ENCODE measurements around the gene TXNRD3.
"Not testable (repeated sequence)": the region's sequence is repeated elsewhere in the genome, so short reads cannot be mapped to it uniquely, and the experiment has no call there.

Gene TXNRD3

GRCh38 chr3:126638790-126639189 is 16.1 kb downstream of the TXNRD3 start:
- no peak for DNase-seq

GRCh38 chr3:126636436-126636835 is 18.5 kb downstream of the TXNRD3 start:
- no peak for DNase-seq

GRCh38 chr3:126634803-126635202 is 20.1 kb downstream of the TXNRD3 start:
- no peak for DNase-seq

GRCh38 chr3:126630020-126630419 is 24.9 kb downstream of the TXNRD3 start:
- no peak for DNase-seq

- not testable (repeated sequence) for DNase-seq
Observed at GRCh38 chr3:126625735-126626134, 29.2 kb downstream of the TXNRD3 start.

GRCh38 chr3:126622694-126623093 is 32.2 kb downstream of the TXNRD3 start:
- no peak for DNase-seq

- no peak for DNase-seq
Observed at GRCh38 chr3:126621627-126622345, 33.1 kb downstream of the TXNRD3 start.

- DNase-seq: no peak
Observed at GRCh38 chr3:126621171-126621570, 33.8 kb downstream of the TXNRD3 start.

GRCh38 chr3:126620738-126621137 is 34.2 kb downstream of the TXNRD3 start:
- DNase-seq: no peak

GRCh38 chr3:126618760-126619159 is 36.2 kb downstream of the TXNRD3 start:
- DNase-seq: no peak

- DNase-seq: no peak
Observed at GRCh38 chr3:126618021-126618420, 36.9 kb downstream of the TXNRD3 start.

GRCh38 chr3:126617571-126617970 is 37.4 kb downstream of the TXNRD3 start:
- DNase-seq: no peak

- no peak for DNase-seq
Observed at GRCh38 chr3:126616931-126617330, 38.0 kb downstream of the TXNRD3 start.

GRCh38 chr3:126613479-126614188 is 41.3 kb downstream of the TXNRD3 start:
- DNase-seq: no peak

- no peak for DNase-seq
Observed at GRCh38 chr3:126612479-126613205, 42.3 kb downstream of the TXNRD3 start.

- DNase-seq: no peak
Observed at GRCh38 chr3:126609909-126610308, 45.0 kb downstream of the TXNRD3 start.

- DNase-seq: peak; percentile 40
Observed at GRCh38 chr3:126607214-126607908, 47.6 kb downstream of the TXNRD3 start.

GRCh38 chr3:126606001-126606400 is 48.9 kb downstream of the TXNRD3 start:
- DNase-seq: no peak

GRCh38 chr3:126604691-126605090 is 50.2 kb downstream of the TXNRD3 start:
- no peak for DNase-seq

GRCh38 chr3:126599101-126599500 is 55.8 kb downstream of the TXNRD3 start:
- DNase-seq: no peak

- DNase-seq: not testable (repeated sequence)
Observed at GRCh38 chr3:126595479-126595878, 59.4 kb downstream of the TXNRD3 start.

- DNase-seq: not testable (repeated sequence)
Observed at GRCh38 chr3:126591515-126591914, 63.4 kb downstream of the TXNRD3 start.

- no peak for DNase-seq
Observed at GRCh38 chr3:126582311-126582710, 72.6 kb downstream of the TXNRD3 start.

All from CD4-positive, alpha-beta T cell treated with Interleukin-4 for 4 hours (primary cell).